K562 (cell line): ENCODE data around the gene NPAS3. TPM values are rescaled to one million over a fixed set of nuclear protein-coding genes. Genes with fewer than 3 reads are reported as not detected.

Experiments
- ATAC-seq: fragments of 200-7000 bp; cut with Tn5 transposase; 3 replicates; pipeline ENCODE4 v1.9.1; 2020; ENCODE audit warnings: moderate library complexity
- BruUV-seq: library from RNA; stranded (reverse); fragments of 400-500 nt; replicated peaks from 2 replicates; lab custom pipeline; 2021; lab: Mats Ljungman, UMichigan
- CTCF ChIA-PET: fragments of 300-600 bp; formaldehyde crosslinking; extraction: SDS; loops from one replicate; lab custom pipeline; 2021; ENCODE audit warnings: low intra/inter-chr PET ratio; lab: Yijun Ruan, JAX
- POLR2A ChIA-PET: fragments of 300-600, 350-650 bp; sonication (Branson Sonifier 250); formaldehyde crosslinking; extraction: SDS; loops from one replicate; lab custom pipeline; 2021; ENCODE audit warnings: antibody characterized with exemption, inconsistent platforms; lab: Yijun Ruan, JAX
- DNase-seq, 4 experiments: peaks; one replicate each; pipeline versions ENCODE4 v3.0.0 to v3.0.0-alpha.2; 2011 to 2018; ENCODE audit warnings: low spot score in 3 of 4, mixed read lengths in 3 of 4; ENCODE audit errors: extremely low read depth in 1 of 4
- FAIRE-seq: peaks from 2 replicates; lab custom pipeline; 2011; peaks lifted over from hg19 to GRCh38; lab: Jason Lieb, UNC
- H2AFZ ChIP-seq: 2 replicates; pipeline ENCODE4 v1.6.0; 2011; ENCODE audit warnings: low read depth, low read length, control low read depth, inconsistent platforms
- H3K27ac ChIP-seq: fragments of 200-600 bp; 3 replicates; pipeline ENCODE4 v1.8.0; 2011; ENCODE audit warnings: low read depth, mild to moderate bottlenecking, control low read depth, inconsistent platforms, low read length, moderate library complexity, mixed read lengths; ENCODE audit errors: extremely low read depth
- H3K27me3 ChIP-seq, 2 experiments: fragments of 300-600 bp in 1 of 2; 2 replicates in 1 of 2; 3 replicates in 1 of 2; pipeline versions ENCODE4 v1.6.0 to v1.8.0; 2011; ENCODE audit warnings: inconsistent platforms in 2 of 2, low read length in 2 of 2, mild to moderate bottlenecking in 1 of 2, mixed read lengths in 1 of 2, moderate library complexity in 1 of 2; ENCODE audit not compliant: control insufficient read depth in 2 of 2, insufficient read depth in 2 of 2
- H3K36me3 ChIP-seq: fragments of 300-600 bp; 3 replicates; pipeline ENCODE4 v1.8.0; 2011; ENCODE audit warnings: mild to moderate bottlenecking, low read length, inconsistent platforms; ENCODE audit not compliant: control insufficient read depth, insufficient read depth
- H3K4me1 ChIP-seq, 2 experiments: fragments of 200-600 bp in 1 of 2; replicated peaks in 1 of 2; 2 replicates in 1 of 2; 3 replicates in 1 of 2; pipeline versions ENCODE4 v1.5.1 to v1.8.0; 2011; ENCODE audit warnings: inconsistent platforms in 2 of 2, low read length in 2 of 2, mild to moderate bottlenecking in 1 of 2, mixed read lengths in 1 of 2, moderate library complexity in 1 of 2; ENCODE audit not compliant: control insufficient read depth in 2 of 2, insufficient read depth in 2 of 2
- H3K4me2 ChIP-seq: 2 replicates; pipeline ENCODE4 v1.6.1; 2011; ENCODE audit warnings: low read length, control low read depth, inconsistent platforms, mixed read lengths; ENCODE audit not compliant: insufficient read depth
- H3K4me3 ChIP-seq: fragments of 200-600 bp; sonication (generic), shearing (Covaris generic); 2 replicates; pipeline ENCODE4 v1.5.1; 2016; ENCODE audit warnings: control low read depth, inconsistent platforms
- H3K79me2 ChIP-seq: fragments of 200-600 bp; 3 replicates; pipeline ENCODE4 v1.8.0; 2011; ENCODE audit warnings: low read length, inconsistent platforms; ENCODE audit not compliant: control insufficient read depth, insufficient read depth
- H3K9ac ChIP-seq, 2 experiments: 2 replicates each; pipeline versions ENCODE4 v1.6.0 to v1.6.1; 2011; ENCODE audit warnings: low read depth in 2 of 2, low read length in 2 of 2, control low read depth in 1 of 2, inconsistent platforms in 1 of 2, mild to moderate bottlenecking in 1 of 2, mixed read lengths in 1 of 2; ENCODE audit not compliant: insufficient read depth in 1 of 2
- H3K9me1 ChIP-seq: one replicate; pipeline ENCODE4 v1.6.0; 2011; ENCODE audit warnings: inconsistent platforms, mild to moderate bottlenecking, low read length, moderate library complexity; ENCODE audit not compliant: control insufficient read depth, insufficient read depth
- H3K9me3 ChIP-seq: replicated peaks from 2 replicates; pipeline ENCODE4 v1.5.1; 2011; ENCODE audit warnings: low read depth, low read length, inconsistent platforms; ENCODE audit not compliant: control insufficient read depth, insufficient read depth
- H4K20me1 ChIP-seq: replicated peaks from 2 replicates; pipeline ENCODE4 v1.6.1; 2011; ENCODE audit warnings: low read length, inconsistent platforms, mixed read lengths; ENCODE audit not compliant: control insufficient read depth, insufficient read depth
- ARID3A ChIP-seq: IDR thresholded peaks from 2 replicates; pipeline ENCODE4 v1.6.1; 2012; ENCODE audit warnings: low read depth, low read length, improper control_type of control experiment, borderline replicate concordance
- CBX1 ChIP-seq: sonication (generic); IDR thresholded peaks from 2 replicates; pipeline ENCODE4 v1.6.1; 2016; ENCODE audit warnings: antibody characterized with exemption, low read depth, mild to moderate bottlenecking
- ILF3 ChIP-seq: fragments of 450-650 bp; IDR thresholded peaks from 2 replicates; pipeline ENCODE4 v1.6.1; 2018; ENCODE audit warnings: antibody characterized with exemption, mild to moderate bottlenecking, moderate library complexity, borderline replicate concordance
- PURB ChIP-seq: sonication (generic); formaldehyde crosslinking; IDR thresholded peaks from 2 replicates; pipeline ENCODE4 v1.9.0; 2021; ENCODE audit warnings: low read depth, mild to moderate bottlenecking, missing genetic modification reagents
- WGBS: fragments of 100-300 bp; shearing (Covaris generic); methylation state at CpG from one replicate; pipeline ENCODE4 v1.1.6; 2016; ENCODE audit warnings: low coverage, mixed read lengths; ENCODE audit not compliant: insufficient coverage; ENCODE audit errors: missing lambda C conversion rate; 5-methylcytosine and 5-hydroxymethylcytosine counted together
- in situ Hi-C: fragments of 300-500 bp; cut with MboI; formaldehyde crosslinking; loops from 4 replicates; pipeline ENCODE4 v1.15.0; 2018; ENCODE audit warnings: inconsistent platforms, mixed read lengths
- intact Hi-C: fragments of 100-400 bp; cut with micrococcal nuclease; formaldehyde crosslinking; loops from 2 replicates; pipeline ENCODE4 v1.14.2; 2022
- polyA plus RNA-seq, 8 experiments: library from polyadenylated mRNA; depleted of rRNA in 4 of 8; stranded (reverse) in 5 of 8; unstranded in 3 of 8; fragments of >200 nt; fragmentation: Nextera tagmentation in 2 of 8; fragmentation: Illumina TruSeq in 1 of 8; extraction: Ambion mirVana in 2 of 8; extraction: Trizol in 1 of 8; gene quantifications; 2 replicates each; pipeline versions ENCODE4 v1.2.1 to v1.2.3, GENCODE V29; 2011 to 2014; ENCODE audit warnings: inconsistent platforms in 1 of 8, missing spikeins in 1 of 8
- total RNA-seq, 7 experiments: library from RNA; depleted of rRNA in 6 of 7; stranded (reverse); fragments of >200 nt in 6 of 7; fragmentation: Illumina TruSeq in 2 of 7; extraction: Trizol in 2 of 7; gene quantifications; 2 replicates each; pipeline versions ENCODE4 v1.2.1 to v1.2.3, GENCODE V29; 2011 to 2021; ENCODE audit warnings: low replicate concordance in 1 of 7

NPAS3 gene
- total and polyA plus RNA-seq, 9 of the 15 experiments (the other 6 are each of a cell fraction or from before 2014, with no cell fraction given) = 0.04 TPM; not detected in 8

GRCh38 chr14:33738491-33738890, 799.8 kb downstream of the NPAS3 start:
- Histone ChIP-seq H3K9me1 (no peaks in the 10 kb centered on the region), H3K79me2 (no peaks in the 10 kb centered on the region), H4K20me1 (no peaks in the 10 kb centered on the region), H3K9ac (no peak overlapping the region), H3K36me3 (no peaks in the 10 kb centered on the region), H3K4me2 (no peak overlapping the region)
- WGBS = 0% methylated on average over 3 of the region's 3 CpGs
- intact Hi-C loops = no loop called here
- no peak for DNase-seq
- TF ChIP-seq CBX1 (no peak), ILF3 (no peak), ARID3A (no peak), PURB (CRISPR knock-in tag) (no peak)
- TF ChIP-seq, all 486 proteins: peak for 0
- no TSS peak for BruUV-seq
- FAIRE-seq (no peak), ATAC-seq (no peak)
- Histone ChIP-seq H3K27me3 (peaks cover 0 to 3% of the 10 kb centered on the region in 2 experiments; a peak in 2 of 5 replicates), H2AFZ (no peak overlapping the region), H3K27ac (no peak overlapping the region; the same call in 2 of the 3 replicates), H3K4me1 (no peaks in the 10 kb centered on the region), H3K9me3 (no peaks in the 10 kb centered on the region), H3K4me3 (no peak overlapping the region)
- in situ Hi-C loops = no loop called here
- ChIA-PET CTCF (no interaction called here), POLR2A (interaction anchor here (1.3 to 1.7 kb wide), 2 partner anchors 16 to 49 kb away, joined by 3 read pairs; no protein-coding TSS in a partner anchor)
